Upper lobe of left lung (tissue), 4 donors: ENCODE results near the gene IP6K1.

ENCODE experiments used
- CTCF ChIP-seq, 6 experiments: fragments of 450-650 bp in 4 of 6; fragments of 200-600 bp in 2 of 6; sonication (generic) in 2 of 6; IDR thresholded peaks; one replicate each; pipeline ENCODE4 v1.5.1; 2016 to 2019; ENCODE audit warnings: antibody characterized with exemption in 6 of 6
- POLR2A ChIP-seq, 4 donors: fragments of 450-650 bp; IDR thresholded peaks; one replicate each; pipeline ENCODE4 v1.5.1; 2016 to 2017; ENCODE audit warnings: antibody characterized with exemption in 4 of 4, mild to moderate bottlenecking in 2 of 4

GRCh38 chr3:49761661-49762060, 24.7 kb downstream of the IP6K1 start:
- TF ChIP-seq CTCF (IDR thresholded peaks at IDR 0.05): no peak
- TF ChIP-seq POLR2A (IDR thresholded peaks at IDR 0.05): no peak
